Measurements from ENCODE around the gene PDE3A. TPM values are rescaled to one million over a fixed set of nuclear protein-coding genes. Genes with fewer than 3 reads are reported as not detected.

Gene PDE3A
- total RNA-seq, 1 experiment from 2014 or later: 0.12 TPM

DNA sequence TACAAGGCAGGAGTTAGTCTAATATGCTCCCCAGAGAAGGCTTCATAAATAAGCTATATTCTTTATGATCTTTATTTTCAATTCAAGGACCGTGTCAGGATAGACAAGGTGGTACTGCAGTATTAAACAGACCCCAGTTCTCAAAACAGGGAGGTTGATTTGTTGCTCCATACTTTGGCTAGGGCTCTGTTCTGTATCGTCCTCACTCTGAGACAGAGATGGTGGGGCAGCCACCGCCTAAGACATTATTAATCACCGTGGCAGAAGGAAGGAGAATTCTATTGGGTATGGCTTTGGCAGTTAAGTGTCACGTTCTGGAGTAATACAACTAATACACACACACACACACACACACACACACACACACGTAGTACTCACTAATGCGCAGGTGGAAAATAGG lies 209.8 kb downstream of the PDE3A start:
- H3K9me3 ChIP-seq (ENCODE audit: control insufficient read depth in 1 of 2, insufficient read depth in 1 of 2, low read depth in 1 of 2, low read length in 2 of 2): no peaks in the 10 kb centered on the region
- no peak for DNase-seq (ENCODE audit: low read depth, low spot score)
- ChIA-PET RAD21 (ENCODE audit: low non-redundant PET in 1 of 2, low total read pairs in 2 of 2, uncharacterized antibody in 2 of 2, unreplicated experiment in 2 of 2) (no interaction called here), POLR2A (no interaction called here), CTCF (interaction anchor here (1.3 kb wide), 1 partner anchor 29 kb away, joined by 3 read pairs; no protein-coding TSS in a partner anchor)
- no peaks in the 10 kb centered on the region for H3K27me3 ChIP-seq (ENCODE audit: insufficient read depth, low read length)
- ATAC-seq: no peak
- no peaks in the 10 kb centered on the region for H3K79me2 ChIP-seq (ENCODE audit: insufficient read depth, low read length)
- H3K4me1 ChIP-seq (ENCODE audit: control insufficient read depth in 1 of 2, insufficient read depth in 2 of 2, low read length in 2 of 2): no peaks in the 10 kb centered on the region
- no peak overlapping the region for H3K4me3 ChIP-seq (replicated peaks in 1 of 2; ENCODE audit: low read depth in 1 of 2, low read length in 2 of 2)
- no TSS peak for BruUV-seq (replicated peaks)
- H2AFZ ChIP-seq (ENCODE audit: low read depth, low read length, poor library complexity, severe bottlenecking): no peak overlapping the region
- H4K20me1 ChIP-seq (ENCODE audit: insufficient read depth): no peaks in the 10 kb centered on the region
- H3K9ac ChIP-seq (ENCODE audit: low read length): no peak overlapping the region
- no peaks in the 10 kb centered on the region for H3K36me3 ChIP-seq (ENCODE audit: control insufficient read depth in 1 of 2, insufficient read depth in 2 of 2, low read length in 2 of 2)
- H3K27ac ChIP-seq (ENCODE audit: low read depth, low read length): no peak overlapping the region
- intact Hi-C loops (cut with micrococcal nuclease): no loop called here
- H3K9me2 ChIP-seq (ENCODE audit: insufficient read depth): no peaks in the 10 kb centered on the region
- no peak overlapping the region for H3K4me2 ChIP-seq (ENCODE audit: low read length)
- TF ChIP-seq ATF3 (IDR thresholded peaks at IDR 0.05): no peak
- no peak for TF ChIP-seq EGR1 (IDR thresholded peaks at IDR 0.05; ENCODE audit: low read depth)
- TF ChIP-seq EZH2 (IDR thresholded peaks at IDR 0.05): no peak
- TF ChIP-seq SIN3A (IDR thresholded peaks at IDR 0.05; ENCODE audit: low read depth): no peak
- no peak for TF ChIP-seq SP1 (IDR thresholded peaks at IDR 0.05; ENCODE audit: low read depth)
- no peak for TF ChIP-seq EZH2phosphoT487 (IDR thresholded peaks at IDR 0.05; ENCODE audit: borderline replicate concordance)
- no peak for TF ChIP-seq CEBPB (IDR thresholded peaks at IDR 0.05; ENCODE audit: low read depth)
- TF ChIP-seq ZFX (IDR thresholded peaks at IDR 0.05): no peak
- no peak for TF ChIP-seq TCF7L2 (IDR thresholded peaks at IDR 0.05; ENCODE audit: borderline replicate concordance, extremely low read depth, insufficient read depth, insufficient read length)
- TF ChIP-seq, protein P1, sequence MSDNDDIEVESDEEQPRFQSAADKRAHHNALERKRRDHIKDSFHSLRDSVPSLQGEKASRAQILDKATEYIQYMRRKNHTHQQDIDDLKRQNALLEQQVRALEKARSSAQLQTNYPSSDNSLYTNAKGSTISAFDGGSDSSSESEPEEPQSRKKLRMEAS (IDR thresholded peaks at IDR 0.05): no peak

- TF ChIP-seq POLR2AphosphoS5 (IDR thresholded peaks at IDR 0.05; ENCODE audit: low read depth, low read length): no peak
- TF ChIP-seq, protein P2, sequence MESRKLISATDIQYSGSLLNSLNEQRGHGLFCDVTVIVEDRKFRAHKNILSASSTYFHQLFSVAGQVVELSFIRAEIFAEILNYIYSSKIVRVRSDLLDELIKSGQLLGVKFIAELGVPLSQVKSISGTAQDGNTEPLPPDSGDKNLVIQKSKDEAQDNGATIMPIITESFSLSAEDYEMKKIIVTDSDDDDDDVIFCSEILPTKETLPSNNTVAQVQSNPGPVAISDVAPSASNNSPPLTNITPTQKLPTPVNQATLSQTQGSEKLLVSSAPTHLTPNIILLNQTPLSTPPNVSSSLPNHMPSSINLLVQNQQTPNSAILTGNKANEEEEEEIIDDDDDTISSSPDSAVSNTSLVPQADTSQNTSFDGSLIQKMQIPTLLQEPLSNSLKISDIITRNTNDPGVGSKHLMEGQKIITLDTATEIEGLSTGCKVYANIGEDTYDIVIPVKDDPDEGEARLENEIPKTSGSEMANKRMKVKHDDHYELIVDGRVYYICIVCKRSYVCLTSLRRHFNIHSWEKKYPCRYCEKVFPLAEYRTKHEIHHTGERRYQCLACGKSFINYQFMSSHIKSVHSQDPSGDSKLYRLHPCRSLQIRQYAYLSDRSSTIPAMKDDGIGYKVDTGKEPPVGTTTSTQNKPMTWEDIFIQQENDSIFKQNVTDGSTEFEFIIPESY (IDR thresholded peaks at IDR 0.05; ENCODE audit: extremely low read depth, insufficient replicate concordance, low read length): no peak
- TF ChIP-seq ZNF274 (IDR thresholded peaks at IDR 0.05; ENCODE audit: low read depth, low read length): no peak
- TF ChIP-seq ELF1 (IDR thresholded peaks at IDR 0.05; ENCODE audit: borderline replicate concordance, low read depth): no peak
- H3K9me2 ChIP-seq (ENCODE audit: insufficient read depth): no peaks in the 10 kb centered on the region
- H3K4me2 ChIP-seq (ENCODE audit: low read length): no peak overlapping the region
- no peaks in the 10 kb centered on the region for H3K27me3 ChIP-seq (ENCODE audit: insufficient read depth, low read length)
- no peak overlapping the region for H3K9ac ChIP-seq (ENCODE audit: low read length)
- H3K79me2 ChIP-seq (ENCODE audit: insufficient read depth, low read length): no peaks in the 10 kb centered on the region
- H3K9me3 ChIP-seq (ENCODE audit: control insufficient read depth in 1 of 2, insufficient read depth in 1 of 2, low read depth in 1 of 2, low read length in 2 of 2): no peaks in the 10 kb centered on the region
- ChIA-PET CTCF (no interaction called here), RAD21 (ENCODE audit: low non-redundant PET in 1 of 2, low total read pairs in 2 of 2, uncharacterized antibody in 2 of 2, unreplicated experiment in 2 of 2) (no interaction called here), POLR2A (no interaction called here)
- H3K27ac ChIP-seq (ENCODE audit: low read depth, low read length): no peak overlapping the region
- H3K36me3 ChIP-seq (ENCODE audit: control insufficient read depth in 1 of 2, insufficient read depth in 2 of 2, low read length in 2 of 2): no peaks in the 10 kb centered on the region
- no peaks in the 10 kb centered on the region for H3K4me1 ChIP-seq (ENCODE audit: control insufficient read depth in 1 of 2, insufficient read depth in 2 of 2, low read length in 2 of 2)
- intact Hi-C loops (cut with micrococcal nuclease): no loop called here
- H2AFZ ChIP-seq (ENCODE audit: low read depth, low read length, poor library complexity, severe bottlenecking): no peak overlapping the region
- no peak overlapping the region for H3K4me3 ChIP-seq (replicated peaks in 1 of 2; ENCODE audit: low read depth in 1 of 2, low read length in 2 of 2)
- H4K20me1 ChIP-seq (ENCODE audit: insufficient read depth): no peaks in the 10 kb centered on the region; the same call in 1 of the 2 replicates
- ATAC-seq (no peak), DNase-seq (ENCODE audit: low read depth, low spot score) (no peak)
- no TSS peak for BruUV-seq (replicated peaks)
These were observed 216.8 kb downstream of the PDE3A start for GRCh38 chr12:20585055-20585625.

Measured in HCT116 (cell line).